Stomach smooth muscle (tissue), 2 donors: Measurements from ENCODE around the gene MIA2.

Source experiments
- H3K27ac ChIP-seq: one replicate; pipeline ENCODE4 v1.7.0; 2013; ENCODE audit warnings: mild to moderate bottlenecking, low read length, inconsistent platforms
- H3K27me3 ChIP-seq, 2 donors: one replicate each; pipeline ENCODE4 v1.7.0; 2013; ENCODE audit warnings: low read length in 2 of 2; ENCODE audit not compliant: insufficient read depth in 2 of 2, control insufficient read depth in 1 of 2
- H3K36me3 ChIP-seq, 2 donors: one replicate each; pipeline ENCODE4 v1.7.0; 2013; ENCODE audit warnings: low read length in 2 of 2; ENCODE audit not compliant: control insufficient read depth in 2 of 2, insufficient read depth in 2 of 2
- H3K4me1 ChIP-seq: one replicate; pipeline ENCODE4 v1.7.0; 2013; ENCODE audit warnings: low read length; ENCODE audit not compliant: control insufficient read depth, insufficient read depth
- H3K4me3 ChIP-seq, 2 donors: one replicate each; pipeline ENCODE4 v1.7.0; 2013; ENCODE audit warnings: low read length in 2 of 2
- H3K9ac ChIP-seq, 2 donors: one replicate each; pipeline ENCODE4 v1.7.0; 2013; ENCODE audit warnings: low read length in 2 of 2, mild to moderate bottlenecking in 1 of 2
- H3K9me3 ChIP-seq, 2 donors: one replicate each; pipeline ENCODE4 v1.7.0; 2013; ENCODE audit warnings: low read length in 2 of 2; ENCODE audit not compliant: control insufficient read depth in 2 of 2
- donor health status: healthy.
- donor health status: Pancreatic carcinoma.

The MIA2 gene

GRCh38 chr14:39426605-39427004 lies 192.9 kb downstream of the MIA2 start:
- H3K27me3 ChIP-seq: no peaks in the 10 kb centered on the region
- no peak overlapping the region for H3K27ac ChIP-seq
- H3K4me3 ChIP-seq: no peak overlapping the region
- H3K9ac ChIP-seq: no peak overlapping the region
- no peaks in the 10 kb centered on the region for H3K36me3 ChIP-seq
- peaks cover 18% of the 10 kb centered on the region for H3K4me1 ChIP-seq
- H3K9me3 ChIP-seq: no peaks in the 10 kb centered on the region

- no peak overlapping the region for H3K27ac ChIP-seq
- no peaks in the 10 kb centered on the region for H3K27me3 ChIP-seq
- H3K36me3 ChIP-seq: no peaks in the 10 kb centered on the region
- H3K9ac ChIP-seq: no peak overlapping the region
- peaks cover 18% of the 10 kb centered on the region for H3K4me1 ChIP-seq
- no peak overlapping the region for H3K4me3 ChIP-seq
- H3K9me3 ChIP-seq: no peaks in the 10 kb centered on the region
These were observed 194.4 kb downstream of the MIA2 start for GRCh38 chr14:39428118-39428517.

GRCh38 chr14:39430762-39431415 lies 197.2 kb downstream of the MIA2 start:
- Histone ChIP-seq H3K36me3 (no peaks in the 10 kb centered on the region), H3K27ac (peak overlapping the region; percentile 98), H3K27me3 (no peaks in the 10 kb centered on the region), H3K4me3 (peak overlapping the region; percentile 89 to 97), H3K9ac (peak overlapping the region; percentile 82 to 92), H3K9me3 (no peaks in the 10 kb centered on the region), H3K4me1 (peaks cover 23% of the 10 kb centered on the region)

- Histone ChIP-seq H3K9me3 (no peaks in the 10 kb centered on the region), H3K9ac (peak overlapping the region; percentile 92 to 99), H3K27ac (peak overlapping the region; percentile 98), H3K27me3 (no peaks in the 10 kb centered on the region), H3K36me3 (no peaks in the 10 kb centered on the region), H3K4me3 (peak overlapping the region; percentile 89 to 97), H3K4me1 (peaks cover 23% of the 10 kb centered on the region)
These were observed 197.9 kb downstream of the MIA2 start for GRCh38 chr14:39431416-39432178.

GRCh38 chr14:39432179-39432618 lies 198.5 kb downstream of the MIA2 start, which contains the start of gene FBXO33:
Gene FBXO33 (minus strand): TSS chr14:39432433. CDS start chr14:39432162, 271 bp downstream.
- peak within 1 kb of the TSS; percentile 92 to 99 for H3K9ac ChIP-seq
- H3K4me1 ChIP-seq: peaks cover 23% of the 10 kb centered on the region
- H3K36me3 ChIP-seq: no peaks in the 10 kb centered on the region
- peak within 1 kb of the TSS; percentile 89 to 97 for H3K4me3 ChIP-seq
- H3K27me3 ChIP-seq: no peaks in the 10 kb centered on the region
- no peaks in the 10 kb centered on the region for H3K9me3 ChIP-seq
- peak within 1 kb of the TSS; percentile 98 for H3K27ac ChIP-seq

GRCh38 chr14:39432619-39433451 lies 199.1 kb downstream of the MIA2 start:
- peak overlapping the region; percentile 88 for H3K9ac ChIP-seq
- H3K4me3 ChIP-seq: peak overlapping the region; percentile 76 to 91
- no peaks in the 10 kb centered on the region for H3K27me3 ChIP-seq
- peaks cover 23% of the 10 kb centered on the region for H3K4me1 ChIP-seq
- peak overlapping the region; percentile 89 for H3K27ac ChIP-seq
- H3K36me3 ChIP-seq: no peaks in the 10 kb centered on the region
- H3K9me3 ChIP-seq: no peaks in the 10 kb centered on the region

GRCh38 chr14:39433452-39433813 lies 199.7 kb downstream of the MIA2 start:
- Histone ChIP-seq H3K9me3 (no peaks in the 10 kb centered on the region), H3K4me1 (peaks cover 23% of the 10 kb centered on the region), H3K36me3 (no peaks in the 10 kb centered on the region), H3K27me3 (no peaks in the 10 kb centered on the region), H3K9ac (peak overlapping the region; percentile 88), H3K4me3 (peak overlapping the region; percentile 76 to 91), H3K27ac (peak overlapping the region; percentile 89)

- Histone ChIP-seq H3K27ac (no peak overlapping the region), H3K4me3 (no peak overlapping the region), H3K27me3 (no peaks in the 10 kb centered on the region), H3K9me3 (no peaks in the 10 kb centered on the region), H3K4me1 (peaks cover 23% of the 10 kb centered on the region), H3K9ac (no peak overlapping the region), H3K36me3 (no peaks in the 10 kb centered on the region)
These were observed 200.7 kb downstream of the MIA2 start for GRCh38 chr14:39434401-39434800.

GRCh38 chr14:39435241-39435640 lies 201.5 kb downstream of the MIA2 start:
- Histone ChIP-seq H3K36me3 (no peaks in the 10 kb centered on the region), H3K4me1 (peaks cover 15% of the 10 kb centered on the region), H3K27me3 (no peaks in the 10 kb centered on the region), H3K27ac (no peak overlapping the region), H3K9ac (no peak overlapping the region), H3K4me3 (no peak overlapping the region), H3K9me3 (no peaks in the 10 kb centered on the region)
